GM21423 (cell line): ENCODE results near the gene CDH13.

Source experiments
- ATAC-seq: cut with Tn5 transposase; IDR thresholded peaks from one replicate; pipeline ENCODE4 v1.9.1; 2021; ENCODE audit warnings: mild to moderate bottlenecking, moderate library complexity; ENCODE audit not compliant: unreplicated experiment

Gene CDH13

GRCh38 chr16:82626791-82627261 lies at the start of gene CDH13:
Gene CDH13, plus strand, starts transcription at chr16:82626969.
- ATAC-seq: no peak

DNA sequence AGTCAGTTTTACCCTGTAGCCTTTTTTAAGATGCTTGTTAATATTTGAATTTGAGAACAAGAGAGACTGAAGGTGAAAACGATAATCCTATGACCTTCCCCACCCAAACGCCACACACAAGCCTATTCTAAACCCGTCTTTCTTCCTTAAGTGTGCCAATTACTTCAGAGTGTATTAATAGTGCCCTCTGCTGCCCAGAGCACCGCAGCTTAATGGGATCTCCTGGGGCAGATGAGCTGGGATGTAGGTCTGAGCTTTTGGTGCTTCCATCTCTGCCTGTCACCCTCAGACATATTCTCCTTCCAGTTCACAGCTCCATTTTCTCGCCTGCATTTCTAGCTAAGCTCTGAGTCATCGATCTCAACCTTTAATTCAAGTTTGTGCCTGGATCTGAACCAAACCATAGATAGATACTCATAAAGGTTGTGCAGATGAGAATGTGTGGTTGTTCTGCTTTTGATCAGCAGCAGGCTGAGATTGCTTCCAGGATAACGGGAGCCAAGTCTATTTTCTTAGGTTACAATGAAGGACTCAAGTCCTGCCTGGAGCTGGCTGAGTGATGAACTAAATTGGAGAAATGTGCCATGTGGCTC lies 46.4 kb upstream of the CDH13 start:
- ATAC-seq: no peak

DNA sequence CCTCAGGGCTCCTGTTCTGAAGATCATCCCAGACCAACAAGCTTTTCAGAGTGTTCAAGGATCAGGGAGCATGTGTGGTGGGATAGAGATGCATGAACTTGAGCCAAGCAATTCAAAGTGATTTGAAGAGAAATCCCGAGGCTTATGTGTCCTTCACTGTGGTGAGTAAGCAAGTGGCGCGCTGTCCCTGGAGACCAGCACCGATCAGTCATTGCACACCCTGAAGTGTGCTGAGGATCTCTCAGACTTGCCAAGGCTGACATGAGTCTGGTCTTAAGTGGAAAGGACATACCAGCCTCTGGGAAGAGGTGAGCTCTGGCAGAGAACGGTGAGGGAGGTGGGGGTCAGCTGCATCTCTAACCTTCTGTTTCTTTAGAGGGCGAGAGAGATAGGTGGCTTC lies 43.8 kb upstream of the CDH13 start:
- no peak for ATAC-seq

DNA sequence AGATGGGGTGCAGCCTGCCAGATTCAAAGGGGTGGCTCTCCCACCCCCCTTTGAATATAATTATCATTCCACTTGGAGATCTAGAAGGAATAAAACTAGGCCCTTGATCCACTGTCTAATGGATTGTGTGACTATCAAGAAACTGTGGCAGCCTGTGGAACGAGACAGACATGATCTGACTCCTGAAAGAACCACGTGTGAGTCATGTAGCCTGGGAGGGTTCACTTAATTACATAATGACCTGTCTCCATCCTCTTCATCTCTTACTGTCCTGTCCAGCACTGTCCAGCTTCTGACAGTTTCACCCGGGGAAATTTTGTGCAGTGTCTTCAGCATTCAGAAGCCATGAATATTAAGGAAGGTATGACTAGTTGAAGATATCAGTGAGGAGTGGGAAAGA lies 43.3 kb upstream of the CDH13 start:
- no peak for ATAC-seq

DNA sequence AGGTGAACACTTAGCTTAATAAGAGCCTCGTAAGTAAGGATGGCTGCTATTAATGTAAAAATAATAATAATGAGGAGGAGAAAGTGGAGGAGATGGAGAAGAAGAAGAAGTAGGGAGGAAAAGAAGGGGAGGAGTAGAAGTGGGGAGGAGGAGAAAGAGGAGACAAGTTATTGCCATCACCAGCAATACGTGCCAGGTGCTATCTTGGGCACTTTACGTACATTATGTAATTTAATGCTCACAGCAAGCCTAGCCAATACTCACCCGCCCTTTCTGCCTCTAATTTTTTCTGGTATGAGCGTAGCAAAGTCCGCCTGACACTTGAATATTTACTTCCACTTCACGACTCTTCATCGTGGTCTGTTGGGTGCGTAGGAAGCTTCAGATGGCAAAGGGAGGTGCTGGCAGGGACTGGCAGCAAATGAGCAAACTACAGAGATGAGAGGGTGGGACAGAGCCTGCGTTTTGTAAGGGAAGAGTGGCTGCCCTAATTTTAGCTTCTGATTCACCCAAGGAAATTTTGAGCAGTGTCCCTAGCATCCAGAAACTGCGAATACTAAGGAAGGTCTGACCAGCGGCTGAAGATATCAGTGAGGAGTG lies 42.1 kb upstream of the CDH13 start:
- no peak for ATAC-seq

DNA sequence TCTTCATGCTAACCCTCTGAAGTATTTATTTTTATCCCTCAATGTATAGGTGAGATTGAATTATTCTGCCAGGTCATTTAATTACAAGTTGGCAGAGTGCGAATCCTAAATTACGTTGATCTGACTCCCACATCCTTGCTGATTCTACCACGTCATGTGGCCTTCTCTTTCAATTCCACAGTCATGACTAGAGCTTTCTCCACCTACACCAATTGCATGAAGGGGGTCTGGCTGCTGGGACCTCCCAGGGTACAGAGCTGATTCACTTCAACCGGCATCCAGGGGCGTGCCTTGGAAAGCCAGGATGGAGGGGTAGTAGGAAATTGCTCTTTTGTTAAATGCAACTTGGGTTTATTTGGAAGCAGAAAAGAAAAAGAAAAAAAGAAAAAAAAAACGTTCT lies 41.1 kb upstream of the CDH13 start:
- no peak for ATAC-seq

- ATAC-seq: no peak
Measured at GRCh38 chr16:82586130-82586529, 40.6 kb upstream of the CDH13 start.

DNA sequence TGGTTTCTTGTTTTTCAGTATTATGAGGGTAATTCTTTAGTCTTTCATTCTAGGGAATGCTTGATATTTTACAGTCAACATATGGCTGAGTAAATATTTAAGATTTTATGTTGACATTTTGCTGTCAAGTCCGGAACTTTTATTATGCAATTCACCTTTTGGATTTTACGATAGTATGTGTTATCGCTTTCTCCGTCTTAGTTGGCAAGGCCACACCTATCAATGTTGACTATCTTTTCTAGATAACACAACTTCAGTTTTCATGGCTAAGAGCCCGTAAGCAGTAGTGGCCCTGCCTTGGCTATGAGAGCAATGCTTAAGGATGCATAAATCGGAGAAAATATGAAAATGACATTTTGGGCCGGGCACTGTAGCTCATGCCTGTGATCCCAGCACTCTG lies 39.5 kb upstream of the CDH13 start:
- no peak for ATAC-seq

- no peak for ATAC-seq
Measured at GRCh38 chr16:82589407-82589806, 37.4 kb upstream of the CDH13 start.

DNA sequence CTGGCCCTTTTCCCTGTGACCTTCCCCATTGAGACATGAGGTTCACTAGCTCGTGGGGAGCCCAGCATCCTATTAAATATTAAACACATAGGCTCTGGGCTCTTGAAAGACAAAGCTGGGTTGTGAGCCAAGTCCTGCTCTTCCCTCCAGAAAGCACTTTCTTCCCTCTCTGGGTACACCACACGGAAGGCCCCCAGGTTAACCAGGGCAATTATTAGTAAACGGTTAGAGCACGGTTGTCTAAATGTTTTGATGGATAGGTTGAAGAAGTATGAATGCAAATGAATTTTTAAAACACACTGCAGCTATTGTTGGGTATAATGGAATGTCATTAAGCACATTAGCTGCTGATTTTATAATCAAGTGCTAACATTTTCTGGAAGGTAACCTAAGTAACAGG lies 32.7 kb upstream of the CDH13 start:
- ATAC-seq: no peak

GRCh38 chr16:82598771-82599170 lies 28.0 kb upstream of the CDH13 start:
- no peak for ATAC-seq

GRCh38 chr16:82601989-82602640 lies 24.7 kb upstream of the CDH13 start:
- ATAC-seq: no peak

DNA sequence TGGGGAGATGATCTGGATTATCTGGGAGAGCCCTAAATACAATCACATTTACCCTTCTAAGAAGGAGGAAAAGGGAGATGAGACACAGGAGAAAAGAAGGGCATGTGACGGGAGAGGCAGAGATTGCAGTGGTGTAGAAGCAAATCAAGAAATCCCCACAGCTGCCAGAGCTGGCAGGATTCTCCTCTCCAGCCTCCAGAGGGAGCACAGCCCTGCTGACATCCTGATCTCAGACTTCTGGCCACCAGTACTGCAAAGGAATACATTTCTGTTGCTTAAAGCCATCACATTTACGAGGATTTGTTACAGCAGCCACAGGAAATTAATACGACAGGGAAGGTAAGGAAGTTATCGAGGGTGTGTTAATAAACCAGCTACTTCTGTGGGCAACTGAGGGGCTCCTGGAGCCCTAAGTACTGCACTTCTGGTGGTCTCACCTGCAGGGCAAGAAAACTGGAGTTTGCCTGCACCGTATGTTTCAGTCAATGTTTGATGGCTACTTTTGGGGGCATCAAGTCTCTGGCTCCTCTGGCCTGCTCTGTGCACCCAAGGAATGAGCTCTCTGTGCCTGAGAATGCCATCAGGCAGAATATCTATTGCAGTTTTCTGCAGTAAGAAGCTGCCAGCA lies 22.9 kb upstream of the CDH13 start:
- no peak for ATAC-seq

- no peak for ATAC-seq
Measured at GRCh38 chr16:82605076-82605475, 21.7 kb upstream of the CDH13 start.

DNA sequence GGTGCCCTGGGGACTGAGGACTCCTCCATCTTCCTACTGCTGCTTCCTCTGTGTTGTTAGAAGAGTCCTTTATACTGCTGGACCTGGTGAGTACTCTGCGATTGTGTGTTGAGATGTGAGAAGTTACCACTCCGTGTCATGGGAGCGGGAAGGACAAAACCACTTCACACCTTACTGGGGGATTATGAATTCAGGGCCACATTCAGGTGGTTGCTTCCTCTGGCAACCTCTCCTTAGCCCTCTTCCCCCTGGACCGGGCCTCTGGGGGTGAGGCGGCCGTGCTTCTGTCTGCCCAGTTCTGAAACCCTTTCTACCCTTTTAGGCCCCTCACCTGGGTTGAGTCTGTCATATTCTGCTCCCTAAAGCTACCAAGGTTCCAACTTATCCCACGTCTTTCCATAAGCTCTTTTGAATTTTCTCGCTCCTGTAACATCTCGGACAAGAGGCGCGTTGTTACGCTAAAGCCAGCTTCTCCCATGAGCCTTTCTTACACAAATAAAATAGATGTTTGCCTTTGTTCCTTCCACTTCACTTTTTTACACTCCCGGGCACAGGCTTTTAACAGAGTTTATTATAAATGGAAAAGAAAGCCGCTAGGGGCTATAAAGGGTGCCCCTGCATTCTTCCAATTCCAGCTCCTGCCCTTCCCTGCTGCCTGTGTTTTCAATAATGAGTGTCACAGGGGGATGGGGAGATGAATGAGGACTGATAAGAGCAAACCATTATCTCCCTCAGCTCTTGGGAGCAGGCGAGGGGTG lies 20.7 kb upstream of the CDH13 start:
- ATAC-seq: no peak

GRCh38 chr16:82609140-82609539 lies 17.6 kb upstream of the CDH13 start:
- no peak for ATAC-seq

DNA sequence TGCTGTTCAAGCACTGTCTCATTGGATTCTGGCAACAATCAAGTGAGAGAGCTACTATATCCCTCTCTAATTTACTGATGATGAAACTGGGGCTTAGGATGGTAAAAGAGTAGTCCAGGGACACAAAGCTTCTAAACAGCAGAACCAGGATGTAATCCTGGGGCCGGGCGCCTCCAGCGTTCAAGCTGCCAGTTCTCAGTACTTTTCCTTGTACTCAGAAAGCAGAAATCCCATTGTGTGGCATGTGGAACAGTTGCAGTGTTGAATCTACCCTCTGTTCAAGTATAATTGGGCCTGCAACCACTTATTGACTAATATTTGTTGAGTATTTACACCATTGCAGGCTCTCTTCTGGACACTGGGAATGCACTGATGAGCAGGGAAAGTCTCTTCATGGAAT lies 14.5 kb upstream of the CDH13 start:
- ATAC-seq: no peak

- no peak for ATAC-seq
Measured at GRCh38 chr16:82616356-82616755, 10.4 kb upstream of the CDH13 start.

- ATAC-seq: no peak
Measured at GRCh38 chr16:82621781-82622180, 5.0 kb upstream of the CDH13 start.

GRCh38 chr16:82623241-82623640 lies 3.5 kb upstream of the CDH13 start:
- ATAC-seq: no peak
